GM12891 (cell line): ENCODE results near the gene CLIC1.

ENCODE experiments used
- DNase-seq: peaks from one replicate; pipeline ENCODE4 v3.0.0; 2011; ENCODE audit warnings: low spot score; ENCODE audit not compliant: insufficient read length
- FAIRE-seq: peaks from 2 replicates; lab custom pipeline; 2011; peaks lifted over from hg19 to GRCh38; lab: Jason Lieb, UNC
- PAX5 ChIP-seq: IDR thresholded peaks from 2 replicates; pipeline ENCODE4 v1.6.1; 2011; ENCODE audit warnings: low read length, moderate library complexity, mild to moderate bottlenecking; ENCODE audit not compliant: insufficient read depth, severe bottlenecking
- POLR2A ChIP-seq: IDR thresholded peaks from 2 replicates; pipeline ENCODE4 v1.6.1; 2011; ENCODE audit warnings: low read depth, low read length, control low read depth
- POLR2AphosphoS5 ChIP-seq: IDR thresholded peaks from 2 replicates; pipeline ENCODE4 v1.6.1; 2011; ENCODE audit warnings: low read depth, low read length, control low read depth
- POU2F2 ChIP-seq: IDR thresholded peaks from 2 replicates; pipeline ENCODE4 v1.6.1; 2011; ENCODE audit warnings: low read depth, mild to moderate bottlenecking, control low read depth, low read length, moderate library complexity
- SPI1 ChIP-seq: IDR thresholded peaks from 2 replicates; pipeline ENCODE4 v1.6.1; 2011; ENCODE audit warnings: low read depth, low read length, control low read depth
- TAF1 ChIP-seq: IDR thresholded peaks from 2 replicates; pipeline ENCODE4 v1.6.1; 2011; ENCODE audit warnings: low read depth, low read length, control low read depth

CLIC1 gene

GRCh38 chr6:31693535-31693934 lies 42.8 kb downstream of the CLIC1 start:
- DNase-seq = no peak
- FAIRE-seq = no peak
- TF ChIP-seq SPI1 (no peak), TAF1 (no peak), POLR2AphosphoS5 (no peak), POLR2A (no peak)

- DNase-seq = no peak
- TF ChIP-seq TAF1 = no peak
- no peak for TF ChIP-seq PAX5
- no peak for TF ChIP-seq POLR2A
- TF ChIP-seq POLR2AphosphoS5 = no peak
- no peak for TF ChIP-seq POU2F2
- TF ChIP-seq SPI1 = no peak
- FAIRE-seq = no peak
These were observed 43.4 kb downstream of the CLIC1 start for GRCh38 chr6:31692886-31693285.

- DNase-seq (no peak), FAIRE-seq (no peak)
- TF ChIP-seq POU2F2 (no peak), TAF1 (no peak), SPI1 (no peak), PAX5 (no peak), POLR2AphosphoS5 (no peak), POLR2A (no peak)
These were observed 44.0 kb downstream of the CLIC1 start for GRCh38 chr6:31692353-31692752.

- no peak for FAIRE-seq
- no peak for TF ChIP-seq TAF1
- TF ChIP-seq PAX5 = no peak
- no peak for TF ChIP-seq POU2F2
- TF ChIP-seq POLR2A = no peak
These were observed 44.7 kb downstream of the CLIC1 start for GRCh38 chr6:31691564-31692108.

GRCh38 chr6:31691078-31691463 lies 45.3 kb downstream of the CLIC1 start:
- TF ChIP-seq POLR2AphosphoS5 (no peak), SPI1 (no peak), POLR2A (no peak), TAF1 (no peak), PAX5 (no peak), POU2F2 (no peak)
- no peak for FAIRE-seq
- no peak for DNase-seq

More at GRCh38 chr6:31691564-31692108, 44.7 kb downstream of the CLIC1 start:
- DNase-seq = no peak

GRCh38 chr6:31690231-31691077 lies 45.9 kb downstream of the CLIC1 start:
- DNase-seq (no peak), FAIRE-seq (no peak)
- TF ChIP-seq TAF1 (no peak), POLR2A (no peak), POU2F2 (no peak), PAX5 (no peak), SPI1 (no peak), POLR2AphosphoS5 (no peak)

- TF ChIP-seq TAF1 (no peak), POLR2AphosphoS5 (no peak), PAX5 (no peak), POLR2A (no peak)
- no peak for DNase-seq
- peak; percentile 57 for FAIRE-seq
These were observed 46.9 kb downstream of the CLIC1 start for GRCh38 chr6:31689249-31690110.

GRCh38 chr6:31687860-31688693 lies 48.3 kb downstream of the CLIC1 start:
- no peak for FAIRE-seq
- DNase-seq = no peak
- TF ChIP-seq POLR2AphosphoS5 = no peak
- TF ChIP-seq PAX5 = no peak
- TF ChIP-seq POU2F2 = no peak
- no peak for TF ChIP-seq POLR2A
- no peak for TF ChIP-seq SPI1
- TF ChIP-seq TAF1 = no peak

GRCh38 chr6:31687321-31687720 lies 49.0 kb downstream of the CLIC1 start:
- TF ChIP-seq TAF1 (no peak), POLR2A (no peak), SPI1 (no peak), POLR2AphosphoS5 (no peak), POU2F2 (no peak), PAX5 (no peak)
- no peak for FAIRE-seq
- DNase-seq = no peak
